GM13976 (cell line): ENCODE results near the gene HBB.

ENCODE experiments used
- DNase-seq: peaks from one replicate; pipeline ENCODE4 v3.0.0; 2012; ENCODE audit warnings: low spot score
- in situ Hi-C: fragments of 300-500 bp; cut with MboI; formaldehyde crosslinking; loops from one replicate; pipeline ENCODE4 v1.12.0; 2022; ENCODE audit warnings: low sequenced_read_pairs, mixed read lengths, inconsistent platforms; ENCODE audit not compliant: unreplicated experiment
- TF ChIP-seq, protein P1 (sequence below): IDR thresholded peaks from 2 replicates; pipeline ENCODE4 v1.5.1; 2012; ENCODE audit warnings: borderline replicate concordance, mild to moderate bottlenecking; ENCODE audit not compliant: insufficient read depth; ENCODE audit errors: extremely low read depth, missing control alignments, control extremely low read depth

Gene HBB

DNA sequence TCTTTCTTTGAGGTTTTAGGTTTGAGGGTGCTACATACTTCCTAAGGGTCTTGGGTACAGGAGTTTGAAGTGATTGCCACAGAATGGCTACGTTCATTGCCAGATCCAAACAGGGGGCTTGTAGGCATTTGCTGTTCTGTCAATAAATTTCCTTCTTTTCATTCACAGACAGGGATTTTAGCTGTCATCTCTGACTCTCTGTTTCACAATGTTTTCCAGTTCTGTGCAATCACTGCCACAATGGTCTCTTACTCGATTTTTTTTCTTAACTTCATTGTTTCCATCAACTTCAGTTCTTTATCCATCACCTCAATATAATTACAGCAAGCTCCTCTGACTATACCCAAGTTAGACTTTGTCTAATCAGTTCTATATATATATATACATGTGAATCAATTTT lies 13.6 kb upstream of the HBB start:
- in situ Hi-C loops = no loop called here
- TF ChIP-seq, protein P1, sequence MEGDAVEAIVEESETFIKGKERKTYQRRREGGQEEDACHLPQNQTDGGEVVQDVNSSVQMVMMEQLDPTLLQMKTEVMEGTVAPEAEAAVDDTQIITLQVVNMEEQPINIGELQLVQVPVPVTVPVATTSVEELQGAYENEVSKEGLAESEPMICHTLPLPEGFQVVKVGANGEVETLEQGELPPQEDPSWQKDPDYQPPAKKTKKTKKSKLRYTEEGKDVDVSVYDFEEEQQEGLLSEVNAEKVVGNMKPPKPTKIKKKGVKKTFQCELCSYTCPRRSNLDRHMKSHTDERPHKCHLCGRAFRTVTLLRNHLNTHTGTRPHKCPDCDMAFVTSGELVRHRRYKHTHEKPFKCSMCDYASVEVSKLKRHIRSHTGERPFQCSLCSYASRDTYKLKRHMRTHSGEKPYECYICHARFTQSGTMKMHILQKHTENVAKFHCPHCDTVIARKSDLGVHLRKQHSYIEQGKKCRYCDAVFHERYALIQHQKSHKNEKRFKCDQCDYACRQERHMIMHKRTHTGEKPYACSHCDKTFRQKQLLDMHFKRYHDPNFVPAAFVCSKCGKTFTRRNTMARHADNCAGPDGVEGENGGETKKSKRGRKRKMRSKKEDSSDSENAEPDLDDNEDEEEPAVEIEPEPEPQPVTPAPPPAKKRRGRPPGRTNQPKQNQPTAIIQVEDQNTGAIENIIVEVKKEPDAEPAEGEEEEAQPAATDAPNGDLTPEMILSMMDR = no peak
- DNase-seq = no peak

DNA sequence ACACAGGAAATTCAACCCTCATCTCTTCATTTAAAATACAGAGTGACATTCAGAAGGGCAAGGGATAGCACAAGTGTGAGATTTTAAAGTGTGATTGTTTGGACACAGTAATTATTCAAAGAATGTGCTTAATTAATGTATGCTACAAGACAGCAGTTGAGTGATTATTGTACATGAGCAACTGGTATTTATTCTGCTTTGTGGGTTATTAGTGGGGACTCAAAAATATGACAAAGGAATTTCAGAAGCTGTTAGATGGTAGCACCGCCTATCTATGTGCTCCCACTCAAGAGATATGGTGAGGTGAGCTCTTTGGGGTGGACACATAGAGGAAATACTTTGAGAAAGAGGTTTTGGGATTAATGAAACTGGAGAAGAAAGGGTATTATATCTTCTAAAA lies 13.2 kb upstream of the HBB start:
- DNase-seq = no peak
- in situ Hi-C loops = no loop called here
- TF ChIP-seq, protein P1 = no peak

DNA sequence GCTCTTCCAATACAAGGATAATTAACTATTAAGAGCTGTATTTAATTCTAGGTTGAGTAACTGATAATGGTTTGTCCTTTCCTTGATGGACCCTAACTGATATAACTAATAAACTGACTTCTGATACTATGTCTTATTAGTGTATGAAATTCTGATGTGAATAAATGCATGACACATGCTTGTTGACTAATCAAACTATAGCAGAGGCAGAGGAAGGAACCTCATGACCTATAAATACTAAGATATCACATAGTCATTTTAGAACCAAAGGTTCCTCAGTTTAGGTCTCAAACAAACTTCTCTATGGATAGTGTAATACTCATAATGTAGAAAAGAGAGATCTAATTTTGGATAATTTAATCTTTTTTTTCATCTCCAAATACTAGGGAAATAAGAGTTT lies 12.2 kb upstream of the HBB start:
- no peak for DNase-seq
- TF ChIP-seq, protein P1 = no peak

DNA sequence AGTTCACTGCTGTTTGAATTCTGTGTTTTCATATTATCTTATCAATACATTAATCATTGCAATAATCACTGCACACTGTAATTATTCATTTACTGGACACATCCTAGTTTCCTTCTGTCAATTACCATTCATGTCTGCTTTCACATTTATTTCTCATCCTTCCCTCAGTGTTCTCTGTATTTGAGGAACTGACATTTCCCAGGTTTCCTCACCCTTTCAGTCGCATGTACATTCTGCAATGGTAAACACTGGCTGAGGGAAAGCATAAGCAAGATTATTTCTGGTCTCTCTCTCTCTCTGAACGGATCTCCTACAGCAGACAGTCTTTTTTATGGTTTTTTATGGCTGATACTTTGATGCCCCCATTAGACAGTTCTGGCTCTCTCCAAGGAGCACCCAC lies 11.6 kb upstream of the HBB start:
- TF ChIP-seq, protein P1 = no peak
- no peak for DNase-seq
- in situ Hi-C loops = no loop called here

More for the DNA sequence above, 12.2 kb upstream of the HBB start:
- in situ Hi-C loops = no loop called here

DNA sequence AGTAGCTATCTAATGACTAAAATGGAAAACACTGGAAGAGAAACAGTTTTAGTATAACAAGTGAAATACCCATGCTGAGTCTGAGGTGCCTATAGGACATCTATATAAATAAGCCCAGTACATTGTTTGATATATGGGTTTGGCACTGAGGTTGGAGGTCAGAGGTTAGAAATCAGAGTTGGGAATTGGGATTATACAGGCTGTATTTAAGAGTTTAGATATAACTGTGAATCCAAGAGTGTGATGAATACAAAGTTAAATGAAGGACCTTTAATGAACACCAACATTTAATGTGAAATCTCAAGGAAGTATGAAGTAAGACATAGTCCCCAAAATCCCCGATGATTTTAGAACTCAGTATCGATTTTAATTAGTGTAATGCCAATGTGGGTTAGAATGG lies 10.5 kb upstream of the HBB start:
- TF ChIP-seq, protein P1 = no peak
- no peak for DNase-seq
- in situ Hi-C loops = no loop called here

DNA sequence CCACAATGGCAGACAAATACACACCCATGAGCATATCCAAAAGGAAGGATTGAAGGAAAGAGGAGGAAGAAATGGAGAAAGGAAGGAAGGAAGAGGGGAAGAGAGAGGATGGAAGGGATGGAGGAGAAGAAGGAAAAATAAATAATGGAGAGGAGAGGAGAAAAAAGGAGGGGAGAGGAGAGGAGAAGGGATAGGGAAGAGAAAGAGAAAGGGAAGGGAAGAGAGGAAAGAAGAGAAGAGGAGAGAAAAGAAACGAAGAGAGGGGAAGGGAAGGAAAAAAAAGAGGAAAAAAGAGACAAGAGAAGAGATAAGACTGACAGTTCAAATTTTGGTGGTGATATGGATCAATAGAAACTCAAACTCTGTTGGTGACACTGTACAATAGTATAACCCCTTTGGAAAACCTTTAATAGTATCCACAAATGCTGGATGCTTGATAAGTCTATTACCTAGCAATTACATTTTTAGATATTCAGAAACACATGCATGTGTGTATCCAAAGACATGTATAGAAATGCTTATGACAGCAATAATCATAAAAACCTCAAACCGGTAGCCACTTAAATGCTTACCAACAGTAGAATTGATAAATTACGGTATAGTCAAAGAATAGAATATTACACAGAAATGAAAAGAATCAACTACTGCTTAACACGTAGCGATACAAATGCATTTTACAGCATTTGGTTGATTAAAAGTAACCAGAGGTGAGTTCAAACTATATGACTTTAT lies 8.7 kb upstream of the HBB start:
- DNase-seq = no peak
- TF ChIP-seq, protein P1 = no peak
- in situ Hi-C loops = no loop called here
